ENCODE results near the gene GPC5. TPM values are rescaled to one million over a fixed set of nuclear protein-coding genes. Genes with fewer than 3 reads are reported as not detected.

The GPC5 gene
- total and polyA plus RNA-seq, 2 of the 8 experiments (the other 6 are each of a cell fraction or from before 2014, with no cell fraction given) = 0.20 to 0.39 TPM

DNA sequence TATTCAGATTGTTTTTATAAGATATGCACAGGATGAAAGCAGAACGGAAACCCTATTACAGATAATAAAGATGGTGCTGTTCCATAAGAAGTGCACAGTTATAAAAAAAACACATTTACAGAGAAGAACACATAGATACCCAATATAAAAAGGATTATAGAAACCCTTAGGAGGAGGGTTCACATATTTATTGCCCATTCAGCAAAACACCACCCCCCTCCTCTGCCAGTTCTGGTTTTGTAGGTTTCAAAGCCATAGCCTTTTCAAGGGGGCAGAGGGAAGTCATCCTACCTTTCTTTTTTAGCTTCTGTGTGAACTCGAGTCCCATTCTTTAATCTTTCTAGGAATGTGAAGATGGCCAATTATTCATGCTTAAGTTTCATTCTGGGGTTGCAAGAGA lies 511.2 kb downstream of the GPC5 start (continued):
- TF ChIP-seq, protein P1, sequence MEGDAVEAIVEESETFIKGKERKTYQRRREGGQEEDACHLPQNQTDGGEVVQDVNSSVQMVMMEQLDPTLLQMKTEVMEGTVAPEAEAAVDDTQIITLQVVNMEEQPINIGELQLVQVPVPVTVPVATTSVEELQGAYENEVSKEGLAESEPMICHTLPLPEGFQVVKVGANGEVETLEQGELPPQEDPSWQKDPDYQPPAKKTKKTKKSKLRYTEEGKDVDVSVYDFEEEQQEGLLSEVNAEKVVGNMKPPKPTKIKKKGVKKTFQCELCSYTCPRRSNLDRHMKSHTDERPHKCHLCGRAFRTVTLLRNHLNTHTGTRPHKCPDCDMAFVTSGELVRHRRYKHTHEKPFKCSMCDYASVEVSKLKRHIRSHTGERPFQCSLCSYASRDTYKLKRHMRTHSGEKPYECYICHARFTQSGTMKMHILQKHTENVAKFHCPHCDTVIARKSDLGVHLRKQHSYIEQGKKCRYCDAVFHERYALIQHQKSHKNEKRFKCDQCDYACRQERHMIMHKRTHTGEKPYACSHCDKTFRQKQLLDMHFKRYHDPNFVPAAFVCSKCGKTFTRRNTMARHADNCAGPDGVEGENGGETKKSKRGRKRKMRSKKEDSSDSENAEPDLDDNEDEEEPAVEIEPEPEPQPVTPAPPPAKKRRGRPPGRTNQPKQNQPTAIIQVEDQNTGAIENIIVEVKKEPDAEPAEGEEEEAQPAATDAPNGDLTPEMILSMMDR (IDR thresholded peaks at IDR 0.05; ENCODE audit: control extremely low read depth in 1 of 3, insufficient read depth in 1 of 3, low read depth in 1 of 3, low read length in 3 of 3) = no peak

All from H1 (cell line).